Progenitor cell of endocrine pancreas (in vitro differentiated cells): ENCODE measurements around the gene PTTG1. TPM values are rescaled to one million over a fixed set of nuclear protein-coding genes. Genes with fewer than 3 reads are reported as not detected.
"Not testable (repeated sequence)": the region's sequence is repeated elsewhere in the genome, so short reads cannot be mapped to it uniquely, and the experiment has no call there.

Experiments used
- DNase-seq: peaks from one replicate; pipeline ENCODE4 v3.0.0; 2021; ENCODE audit warnings: low spot score; ENCODE audit not compliant: unreplicated experiment
- H3K27ac Mint-ChIP-seq: 2 replicates; pipeline ENCODE4 v1.8.0; 2021; ENCODE audit warnings: mild to moderate bottlenecking, moderate library complexity, mixed read lengths
- H3K27me3 Mint-ChIP-seq: 2 replicates; pipeline ENCODE4 v1.8.0; 2021; ENCODE audit warnings: mixed read lengths
- H3K36me3 Mint-ChIP-seq: 2 replicates; pipeline ENCODE4 v1.8.0; 2022; ENCODE audit warnings: mixed read lengths; ENCODE audit not compliant: insufficient read depth
- H3K4me1 Mint-ChIP-seq: 2 replicates; pipeline ENCODE4 v1.8.0; 2021; ENCODE audit warnings: low read depth, mixed read lengths
- H3K4me3 Mint-ChIP-seq: 2 replicates; pipeline ENCODE4 v1.8.0; 2021; ENCODE audit warnings: low read depth, mild to moderate bottlenecking, moderate library complexity, mixed read lengths
- H3K9me3 Mint-ChIP-seq: 2 replicates; pipeline ENCODE4 v1.8.0; 2021; ENCODE audit warnings: low read depth, mixed read lengths
- CTCF ChIP-seq: fragments of 200-600 bp; sonication (generic); IDR thresholded peaks from one replicate; pipeline ENCODE4 v1.5.0; 2021; ENCODE audit warnings: antibody characterized with exemption, mild to moderate bottlenecking; ENCODE audit not compliant: unreplicated experiment
- total RNA-seq: library from RNA; stranded (reverse); gene quantifications from 2 replicates; pipeline ENCODE4 v1.2.1, GENCODE V29; 2021

PTTG1 gene
- total RNA-seq, 1 donor from 2014 or later: 50.0 TPM

GRCh38 chr5:160434022-160434531 is 12.4 kb downstream of the PTTG1 start:
- Mint-ChIP-seq H3K36me3 (peaks cover 2% of the 10 kb centered on the region), H3K27me3 (peaks cover 7% of the 10 kb centered on the region), H3K4me1 (peaks cover 9% of the 10 kb centered on the region), H3K4me3 (no peak overlapping the region), H3K9me3 (no peaks in the 10 kb centered on the region), H3K27ac (no peak overlapping the region)
- TF ChIP-seq CTCF: no peak
- DNase-seq: peak; percentile 40

GRCh38 chr5:160435532-160435931 is 13.9 kb downstream of the PTTG1 start:
- Mint-ChIP-seq H3K4me3 (no peak overlapping the region), H3K9me3 (no peaks in the 10 kb centered on the region), H3K27me3 (peaks cover 9% of the 10 kb centered on the region), H3K27ac (no peak overlapping the region), H3K36me3 (peaks cover 2% of the 10 kb centered on the region), H3K4me1 (peaks cover 11% of the 10 kb centered on the region)
- no peak for DNase-seq
- TF ChIP-seq CTCF: no peak

GRCh38 chr5:160436017-160436416 is 14.4 kb downstream of the PTTG1 start:
- DNase-seq: no peak
- Mint-ChIP-seq H3K27me3 (peaks cover 9% of the 10 kb centered on the region), H3K4me1 (peaks cover 11% of the 10 kb centered on the region), H3K27ac (no peak overlapping the region), H3K36me3 (peaks cover 2% of the 10 kb centered on the region), H3K4me3 (no peak overlapping the region), H3K9me3 (no peaks in the 10 kb centered on the region)
- no peak for TF ChIP-seq CTCF

- H3K9me3 Mint-ChIP-seq, DNase-seq, H3K27ac Mint-ChIP-seq, H3K4me3 Mint-ChIP-seq, H3K36me3 Mint-ChIP-seq, H3K27me3 Mint-ChIP-seq: not testable (repeated sequence)
- peaks cover 11% of the 10 kb centered on the region for H3K4me1 Mint-ChIP-seq
Measured at GRCh38 chr5:160436661-160437060, 15.0 kb downstream of the PTTG1 start.

GRCh38 chr5:160437271-160437670 is 15.6 kb downstream of the PTTG1 start:
- H3K27me3 Mint-ChIP-seq: peaks cover 9% of the 10 kb centered on the region
- peaks cover 11% of the 10 kb centered on the region for H3K4me1 Mint-ChIP-seq
- TF ChIP-seq CTCF: no peak
- no peaks in the 10 kb centered on the region for H3K36me3 Mint-ChIP-seq
- DNase-seq: no peak
- no peak overlapping the region for H3K4me3 Mint-ChIP-seq
- H3K27ac Mint-ChIP-seq: no peak overlapping the region
- H3K9me3 Mint-ChIP-seq: no peaks in the 10 kb centered on the region

GRCh38 chr5:160438316-160439204 is 16.9 kb downstream of the PTTG1 start:
- Mint-ChIP-seq H3K9me3 (no peaks in the 10 kb centered on the region), H3K36me3 (no peaks in the 10 kb centered on the region), H3K4me1 (peaks cover 9% of the 10 kb centered on the region), H3K27me3 (peaks cover 9% of the 10 kb centered on the region), H3K27ac (no peak overlapping the region), H3K4me3 (peak overlapping the region; percentile 24)
- TF ChIP-seq CTCF: peak; percentile 72
- DNase-seq: no peak
